ENCODE results near the gene ZMAT3. TPM values are rescaled to one million over a fixed set of nuclear protein-coding genes. Genes with fewer than 3 reads are reported as not detected.

ZMAT3 gene
- total and polyA plus RNA-seq, 2 of the 13 experiments (the other 11 are each of a cell fraction or from before 2014, with no cell fraction given), result 11.4 to 11.7 TPM

DNA sequence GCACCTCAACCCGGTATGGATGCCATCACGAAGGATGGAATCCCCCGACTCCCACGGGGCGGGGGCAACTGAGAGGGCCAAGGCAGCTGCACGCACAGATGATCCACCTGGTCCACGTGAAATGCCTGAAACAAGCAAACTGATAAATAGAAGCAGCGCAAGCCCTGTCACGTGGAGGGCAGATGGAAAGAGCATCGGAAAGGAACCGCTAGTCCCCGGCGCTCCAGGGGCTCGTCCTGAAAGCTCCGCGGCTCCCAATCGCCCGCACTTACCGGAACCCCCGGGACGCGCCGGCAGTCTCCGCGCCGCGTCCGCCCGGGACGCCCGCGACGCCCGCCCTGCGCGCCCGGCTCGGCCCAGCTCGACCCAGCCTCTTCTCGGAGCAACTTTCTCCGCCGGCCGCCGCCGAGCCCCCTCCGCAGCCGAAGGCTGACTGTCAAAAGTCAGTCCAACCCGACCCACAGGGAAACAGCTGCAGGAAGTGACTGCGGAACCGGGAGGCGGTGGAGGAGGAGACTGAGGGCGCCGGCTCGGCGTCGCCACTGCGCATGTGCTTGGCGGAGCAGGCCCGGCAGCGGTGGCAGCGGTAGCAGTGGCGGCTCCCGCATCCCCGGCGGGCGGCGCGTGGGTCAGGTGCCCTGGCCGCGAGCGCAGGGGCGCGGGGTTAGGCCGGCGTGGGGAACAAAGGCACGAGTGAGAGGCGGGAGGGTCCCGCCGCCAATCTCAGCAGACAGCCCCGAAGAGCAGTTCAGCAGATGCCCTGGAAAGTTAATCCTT is at the start of gene ZMAT3 (continued):
- TF ChIP-seq ARNT2 (CRISPR knock-in tag; IDR thresholded peaks at IDR 0.05; ENCODE audit: low read depth), result peak; percentile 66
- TF ChIP-seq, protein P1, sequence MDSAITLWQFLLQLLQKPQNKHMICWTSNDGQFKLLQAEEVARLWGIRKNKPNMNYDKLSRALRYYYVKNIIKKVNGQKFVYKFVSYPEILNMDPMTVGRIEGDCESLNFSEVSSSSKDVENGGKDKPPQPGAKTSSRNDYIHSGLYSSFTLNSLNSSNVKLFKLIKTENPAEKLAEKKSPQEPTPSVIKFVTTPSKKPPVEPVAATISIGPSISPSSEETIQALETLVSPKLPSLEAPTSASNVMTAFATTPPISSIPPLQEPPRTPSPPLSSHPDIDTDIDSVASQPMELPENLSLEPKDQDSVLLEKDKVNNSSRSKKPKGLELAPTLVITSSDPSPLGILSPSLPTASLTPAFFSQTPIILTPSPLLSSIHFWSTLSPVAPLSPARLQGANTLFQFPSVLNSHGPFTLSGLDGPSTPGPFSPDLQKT (CRISPR knock-in tag; IDR thresholded peaks at IDR 0.05; ENCODE audit: borderline replicate concordance), result no peak
- TF ChIP-seq, protein P2, sequence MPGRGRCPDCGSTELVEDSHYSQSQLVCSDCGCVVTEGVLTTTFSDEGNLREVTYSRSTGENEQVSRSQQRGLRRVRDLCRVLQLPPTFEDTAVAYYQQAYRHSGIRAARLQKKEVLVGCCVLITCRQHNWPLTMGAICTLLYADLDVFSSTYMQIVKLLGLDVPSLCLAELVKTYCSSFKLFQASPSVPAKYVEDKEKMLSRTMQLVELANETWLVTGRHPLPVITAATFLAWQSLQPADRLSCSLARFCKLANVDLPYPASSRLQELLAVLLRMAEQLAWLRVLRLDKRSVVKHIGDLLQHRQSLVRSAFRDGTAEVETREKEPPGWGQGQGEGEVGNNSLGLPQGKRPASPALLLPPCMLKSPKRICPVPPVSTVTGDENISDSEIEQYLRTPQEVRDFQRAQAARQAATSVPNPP (CRISPR knock-in tag; IDR thresholded peaks at IDR 0.05), result peak; percentile 66; the same call in 1 of the 2 replicates
- 0 out of 2 replicates have a peak, but pooled peaks have one; percentile 56 for TF ChIP-seq NKX3-1 (CRISPR knock-in tag; IDR thresholded peaks at IDR 0.05)
- TF ChIP-seq, protein P3, sequence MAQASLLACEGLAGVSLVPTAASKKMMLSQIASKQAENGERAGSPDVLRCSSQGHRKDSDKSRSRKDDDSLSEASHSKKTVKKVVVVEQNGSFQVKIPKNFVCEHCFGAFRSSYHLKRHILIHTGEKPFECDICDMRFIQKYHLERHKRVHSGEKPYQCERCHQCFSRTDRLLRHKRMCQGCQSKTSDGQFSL (CRISPR knock-in tag; IDR thresholded peaks at IDR 0.05), result 0 out of 2 replicates have a peak, but pooled peaks have one; percentile 31
- TF ChIP-seq ZNF563 (CRISPR knock-in tag; IDR thresholded peaks at IDR 0.05), result no peak
- no peak for TF ChIP-seq ZFP36 (IDR thresholded peaks at IDR 0.05; ENCODE audit: borderline replicate concordance, low read depth, low read length, partially characterized antibody)
- TF ChIP-seq ZNF644 (CRISPR knock-in tag; IDR thresholded peaks at IDR 0.05; ENCODE audit: low read depth), result no peak
- peak; percentile 81 for TF ChIP-seq ZNF891 (CRISPR knock-in tag; IDR thresholded peaks at IDR 0.05)
- TF ChIP-seq CCAR2 (optimal IDR thresholded peaks at IDR 0.05; ENCODE audit: low read depth, low read length), result no peak
- no peak for TF ChIP-seq NR3C1 (CRISPR knock-in tag; IDR thresholded peaks at IDR 0.05)
- TF ChIP-seq ZNF713 (CRISPR knock-in tag; IDR thresholded peaks at IDR 0.05), result 0 out of 2 replicates have a peak, but pooled peaks have one; percentile 36
- TF ChIP-seq, protein P4, sequence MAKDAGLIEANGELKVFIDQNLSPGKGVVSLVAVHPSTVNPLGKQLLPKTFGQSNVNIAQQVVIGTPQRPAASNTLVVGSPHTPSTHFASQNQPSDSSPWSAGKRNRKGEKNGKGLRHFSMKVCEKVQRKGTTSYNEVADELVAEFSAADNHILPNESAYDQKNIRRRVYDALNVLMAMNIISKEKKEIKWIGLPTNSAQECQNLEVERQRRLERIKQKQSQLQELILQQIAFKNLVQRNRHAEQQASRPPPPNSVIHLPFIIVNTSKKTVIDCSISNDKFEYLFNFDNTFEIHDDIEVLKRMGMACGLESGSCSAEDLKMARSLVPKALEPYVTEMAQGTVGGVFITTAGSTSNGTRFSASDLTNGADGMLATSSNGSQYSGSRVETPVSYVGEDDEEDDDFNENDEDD (CRISPR knock-in tag; IDR thresholded peaks at IDR 0.05; ENCODE audit: borderline replicate concordance), result peak; percentile 69; the same call in 1 of the 2 replicates
- no peak for TF ChIP-seq ZNF33B (CRISPR knock-in tag; IDR thresholded peaks at IDR 0.05)
- TF ChIP-seq, protein P5, sequence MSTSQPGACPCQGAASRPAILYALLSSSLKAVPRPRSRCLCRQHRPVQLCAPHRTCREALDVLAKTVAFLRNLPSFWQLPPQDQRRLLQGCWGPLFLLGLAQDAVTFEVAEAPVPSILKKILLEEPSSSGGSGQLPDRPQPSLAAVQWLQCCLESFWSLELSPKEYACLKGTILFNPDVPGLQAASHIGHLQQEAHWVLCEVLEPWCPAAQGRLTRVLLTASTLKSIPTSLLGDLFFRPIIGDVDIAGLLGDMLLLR (CRISPR knock-in tag; IDR thresholded peaks at IDR 0.05), result no peak; the same call in 1 of the 2 replicates
- peak; percentile 61 for TF ChIP-seq SALL1 (CRISPR knock-in tag; IDR thresholded peaks at IDR 0.05)
- TF ChIP-seq, protein P6, sequence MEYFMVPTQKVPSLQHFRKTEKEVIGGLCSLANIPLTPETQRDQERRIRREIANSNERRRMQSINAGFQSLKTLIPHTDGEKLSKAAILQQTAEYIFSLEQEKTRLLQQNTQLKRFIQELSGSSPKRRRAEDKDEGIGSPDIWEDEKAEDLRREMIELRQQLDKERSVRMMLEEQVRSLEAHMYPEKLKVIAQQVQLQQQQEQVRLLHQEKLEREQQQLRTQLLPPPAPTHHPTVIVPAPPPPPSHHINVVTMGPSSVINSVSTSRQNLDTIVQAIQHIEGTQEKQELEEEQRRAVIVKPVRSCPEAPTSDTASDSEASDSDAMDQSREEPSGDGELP (IDR thresholded peaks at IDR 0.05; ENCODE audit: borderline replicate concordance, low read depth), result peak; percentile 96
- TF ChIP-seq ZNF326 (CRISPR knock-in tag; IDR thresholded peaks at IDR 0.05; ENCODE audit: borderline replicate concordance), result no peak
- TF ChIP-seq MYC (CRISPR knock-in tag; IDR thresholded peaks at IDR 0.05; ENCODE audit: borderline replicate concordance), result peak; percentile 77
- no peak; the same call in 1 of the 2 replicates for TF ChIP-seq ZNF331 (CRISPR knock-in tag; IDR thresholded peaks at IDR 0.05)
- no peak for TF ChIP-seq GZF1 (CRISPR knock-in tag; IDR thresholded peaks at IDR 0.05)
- peak; percentile 31 for TF ChIP-seq PHF5A (CRISPR knock-in tag; IDR thresholded peaks at IDR 0.05; ENCODE audit: low read depth, unreplicated experiment)
- TF ChIP-seq ZNF260 (CRISPR knock-in tag; IDR thresholded peaks at IDR 0.05; ENCODE audit: borderline replicate concordance, low read depth), result no peak
- peak; percentile 21; the same call in 1 of the 2 replicates for TF ChIP-seq ZNF724P (CRISPR knock-in tag; IDR thresholded peaks at IDR 0.05; ENCODE audit: borderline replicate concordance)
